K562 (cell line): ENCODE data around the gene SFI1. TPM values are rescaled to one million over a fixed set of nuclear protein-coding genes. Genes with fewer than 3 reads are reported as not detected.

Experiments
- microRNA-seq: library from miRNA; unstranded; fragments of <30 nt; microRNA quantifications from one replicate; pipeline ENCODE4, GENCODE V29; 2018; ENCODE audit warnings: borderline microRNAs expressed
- polyA plus RNA-seq, 8 experiments: library from polyadenylated mRNA; depleted of rRNA in 4 of 8; stranded (reverse) in 5 of 8; unstranded in 3 of 8; fragments of >200 nt; fragmentation: Nextera tagmentation in 2 of 8; fragmentation: Illumina TruSeq in 1 of 8; extraction: Ambion mirVana in 2 of 8; extraction: Trizol in 1 of 8; gene quantifications; 2 replicates each; pipeline versions ENCODE4 v1.2.1 to v1.2.3, GENCODE V29; 2011 to 2014; ENCODE audit warnings: inconsistent platforms in 1 of 8, missing spikeins in 1 of 8
- small RNA-seq: library from RNA; depleted of rRNA; stranded (forward); fragments of <200 nt; gene quantifications from one replicate; pipeline ENCODE3, GENCODE V24; 2014
- total RNA-seq, 7 experiments: library from RNA; depleted of rRNA in 6 of 7; stranded (reverse); fragments of >200 nt in 6 of 7; fragmentation: Illumina TruSeq in 2 of 7; extraction: Trizol in 2 of 7; gene quantifications; 2 replicates each; pipeline versions ENCODE4 v1.2.1 to v1.2.3, GENCODE V29; 2011 to 2021; ENCODE audit warnings: low replicate concordance in 1 of 7

SFI1 gene
- total and polyA plus RNA-seq, 9 of the 15 experiments (the other 6 are each of a cell fraction or from before 2014, with no cell fraction given): 3.0 to 25.6 (median 14.1) TPM

Small RNA genes within 50 kb of the gene (microRNA-seq; reads per million reads assigned to microRNA genes)
- not detected for gene MIR7109

Small RNA genes within 50 kb of the gene (small RNA-seq; reads per million reads assigned to genes)
- not detected for gene AL096701.2
- not detected for gene RNU6-28P

Other genes starting within 250 kb of the SFI1 start
- 0.77 and 1.0 TPM in 2 replicates for gene PIK3IP1, start 204.0 kb upstream of the SFI1 start, total RNA-seq (2014; rRNA removed)
- gene PIK3IP1, start 204.0 kb upstream of the SFI1 start, total RNA-seq (2014; rRNA removed; fragmentation: Illumina TruSeq; extraction: Trizol): 0.67 and 0.76 TPM in 2 replicates
- gene PIK3IP1, start 204.0 kb upstream of the SFI1 start, total RNA-seq (2015; rRNA removed; fragmentation: Illumina TruSeq; extraction: Trizol): 0.68 and 0.87 TPM in 2 replicates
- gene PIK3IP1, start 204.0 kb upstream of the SFI1 start, total RNA-seq (2021): 1.3 TPM in 2 replicates
- gene PIK3IP1, start 204.0 kb upstream of the SFI1 start, polyA plus RNA-seq (2011; rRNA removed): 0.71 and 2.3 TPM in 2 replicates
- 0.83 and 1.1 TPM in 2 replicates for gene PIK3IP1, start 204.0 kb upstream of the SFI1 start, polyA plus RNA-seq (2014; fragmentation: Illumina TruSeq; extraction: Trizol)
- gene PIK3IP1, start 204.0 kb upstream of the SFI1 start, polyA plus RNA-seq (2014; fragmentation: Nextera tagmentation; extraction: Ambion mirVana): under 1 TPM; 0.11 to 0.18 TPM
- gene PIK3IP1, start 204.0 kb upstream of the SFI1 start, polyA plus RNA-seq (2014; rRNA removed): 0.88 and 1.2 TPM in 2 replicates
- gene PATZ1, start 150.2 kb upstream of the SFI1 start, total RNA-seq (2014; rRNA removed): 5.3 and 6.8 TPM in 2 replicates
- 2.7 and 3.5 TPM in 2 replicates for gene PATZ1, start 150.2 kb upstream of the SFI1 start, total RNA-seq (2014; rRNA removed; fragmentation: Illumina TruSeq; extraction: Trizol)
- 4.2 and 4.8 TPM in 2 replicates for gene PATZ1, start 150.2 kb upstream of the SFI1 start, total RNA-seq (2015; rRNA removed; fragmentation: Illumina TruSeq; extraction: Trizol)
- gene PATZ1, start 150.2 kb upstream of the SFI1 start, total RNA-seq (2021): 7.8 and 8.9 TPM in 2 replicates
- 3.1 and 5.0 TPM in 2 replicates for gene PATZ1, start 150.2 kb upstream of the SFI1 start, polyA plus RNA-seq (2011; rRNA removed)
- 5.4 and 5.8 TPM in 2 replicates for gene PATZ1, start 150.2 kb upstream of the SFI1 start, polyA plus RNA-seq (2014; fragmentation: Illumina TruSeq; extraction: Trizol)
- under 1 TPM; 0.63 to 0.70 TPM for gene PATZ1, start 150.2 kb upstream of the SFI1 start, polyA plus RNA-seq (2014; fragmentation: Nextera tagmentation; extraction: Ambion mirVana)
- 4.9 and 6.3 TPM in 2 replicates for gene PATZ1, start 150.2 kb upstream of the SFI1 start, polyA plus RNA-seq (2014; rRNA removed)
- gene DRG1, start 96.9 kb upstream of the SFI1 start, total RNA-seq (2014; rRNA removed): 77.1 and 87.6 TPM in 2 replicates
- 93.3 and 98.6 TPM in 2 replicates for gene DRG1, start 96.9 kb upstream of the SFI1 start, total RNA-seq (2014; rRNA removed; fragmentation: Illumina TruSeq; extraction: Trizol)
- 85.8 and 90.9 TPM in 2 replicates for gene DRG1, start 96.9 kb upstream of the SFI1 start, total RNA-seq (2015; rRNA removed; fragmentation: Illumina TruSeq; extraction: Trizol)
- gene DRG1, start 96.9 kb upstream of the SFI1 start, total RNA-seq (2021): 76.4 and 76.5 TPM in 2 replicates
- 84.1 and 111 TPM in 2 replicates for gene DRG1, start 96.9 kb upstream of the SFI1 start, polyA plus RNA-seq (2011; rRNA removed)
- 96.4 and 114 TPM in 2 replicates for gene DRG1, start 96.9 kb upstream of the SFI1 start, polyA plus RNA-seq (2014; fragmentation: Illumina TruSeq; extraction: Trizol)
- 100 to 1,000 TPM; 159 to 211 TPM for gene DRG1, start 96.9 kb upstream of the SFI1 start, polyA plus RNA-seq (2014; fragmentation: Nextera tagmentation; extraction: Ambion mirVana)
- gene DRG1, start 96.9 kb upstream of the SFI1 start, polyA plus RNA-seq (2014; rRNA removed): 79.7 and 86.4 TPM in 2 replicates
- 8.1 and 11.7 TPM in 2 replicates for gene EIF4ENIF1, start 6.7 kb upstream of the SFI1 start, total RNA-seq (2014; rRNA removed)
- gene EIF4ENIF1, start 6.7 kb upstream of the SFI1 start, total RNA-seq (2014; rRNA removed; fragmentation: Illumina TruSeq; extraction: Trizol): 11.3 and 11.7 TPM in 2 replicates
- gene EIF4ENIF1, start 6.7 kb upstream of the SFI1 start, total RNA-seq (2015; rRNA removed; fragmentation: Illumina TruSeq; extraction: Trizol): 16.0 and 17.1 TPM in 2 replicates
- gene EIF4ENIF1, start 6.7 kb upstream of the SFI1 start, total RNA-seq (2021): 15.9 and 17.5 TPM in 2 replicates
- gene EIF4ENIF1, start 6.7 kb upstream of the SFI1 start, polyA plus RNA-seq (2011; rRNA removed): 15.5 and 15.8 TPM in 2 replicates
- 15.6 and 24.9 TPM in 2 replicates for gene EIF4ENIF1, start 6.7 kb upstream of the SFI1 start, polyA plus RNA-seq (2014; fragmentation: Illumina TruSeq; extraction: Trizol)
- gene EIF4ENIF1, start 6.7 kb upstream of the SFI1 start, polyA plus RNA-seq (2014; fragmentation: Nextera tagmentation; extraction: Ambion mirVana): 1 to 10 TPM; 2.5 to 4.1 TPM
- gene EIF4ENIF1, start 6.7 kb upstream of the SFI1 start, polyA plus RNA-seq (2014; rRNA removed): 16.6 and 22.4 TPM in 2 replicates
- 33.3 and 47.1 TPM in 2 replicates for gene PISD, start 165.7 kb downstream of the SFI1 start, total RNA-seq (2014; rRNA removed)
- 20.2 and 24.5 TPM in 2 replicates for gene PISD, start 165.7 kb downstream of the SFI1 start, total RNA-seq (2014; rRNA removed; fragmentation: Illumina TruSeq; extraction: Trizol)
- gene PISD, start 165.7 kb downstream of the SFI1 start, total RNA-seq (2015; rRNA removed; fragmentation: Illumina TruSeq; extraction: Trizol): 27.4 and 28.1 TPM in 2 replicates
- gene PISD, start 165.7 kb downstream of the SFI1 start, total RNA-seq (2021): 56.8 and 63.1 TPM in 2 replicates
- 29.1 and 44.3 TPM in 2 replicates for gene PISD, start 165.7 kb downstream of the SFI1 start, polyA plus RNA-seq (2011; rRNA removed)
- 42.6 and 48.5 TPM in 2 replicates for gene PISD, start 165.7 kb downstream of the SFI1 start, polyA plus RNA-seq (2014; fragmentation: Illumina TruSeq; extraction: Trizol)
- 10 to 100 TPM; 44.4 to 65.9 TPM for gene PISD, start 165.7 kb downstream of the SFI1 start, polyA plus RNA-seq (2014; fragmentation: Nextera tagmentation; extraction: Ambion mirVana)
- 36.6 and 44.9 TPM in 2 replicates for gene PISD, start 165.7 kb downstream of the SFI1 start, polyA plus RNA-seq (2014; rRNA removed)